DOHH2 (cell line): ENCODE results near the gene ZBTB46.

Source experiments
- H3F3A ChIP-seq: fragments of 200-600 bp; sonication (generic), shearing (Covaris generic); 2 replicates; pipeline ENCODE4 v1.6.0; 2016; ENCODE audit warnings: antibody characterized with exemption, mild to moderate bottlenecking; ENCODE audit not compliant: control insufficient read depth, insufficient read depth
- H3K27ac ChIP-seq: fragments of 200-600 bp; sonication (generic); 2 replicates; pipeline ENCODE4 v1.5.1; 2014; ENCODE audit warnings: low read depth, mild to moderate bottlenecking, low read length, moderate library complexity
- H3K27me3 ChIP-seq: fragments of 200-600 bp; sonication (generic); 2 replicates; pipeline ENCODE4 v1.6.1; 2014; ENCODE audit warnings: mild to moderate bottlenecking, low read length, mixed read lengths; ENCODE audit not compliant: control insufficient read depth
- H3K36me3 ChIP-seq: fragments of 200-600 bp; sonication (generic); 2 replicates; pipeline ENCODE4 v1.6.1; 2014; ENCODE audit warnings: mild to moderate bottlenecking, low read length, moderate library complexity, mixed read lengths; ENCODE audit not compliant: control insufficient read depth
- H3K4me1 ChIP-seq: fragments of 200-600 bp; sonication (generic); 2 replicates; pipeline ENCODE4 v1.6.1; 2014; ENCODE audit warnings: mild to moderate bottlenecking, low read length, mixed read lengths; ENCODE audit not compliant: control insufficient read depth
- H3K4me2 ChIP-seq: fragments of 200-600 bp; sonication (generic); 2 replicates; pipeline ENCODE4 v1.6.0; 2014; ENCODE audit warnings: mild to moderate bottlenecking, low read length, moderate library complexity
- H3K4me3 ChIP-seq: fragments of 200-600 bp; sonication (generic); 2 replicates; pipeline ENCODE4 v1.5.1; 2014; ENCODE audit warnings: mild to moderate bottlenecking, low read length, mixed read lengths
- H3K79me2 ChIP-seq: fragments of 200-600 bp; sonication (generic); 2 replicates; pipeline ENCODE4 v1.6.1; 2014; ENCODE audit warnings: mild to moderate bottlenecking, low read length, mixed read lengths; ENCODE audit not compliant: control insufficient read depth
- H3K9me2 ChIP-seq: fragments of 200-600 bp; sonication (generic); replicated peaks from 2 replicates; pipeline ENCODE4 v1.6.1; 2014; ENCODE audit warnings: mild to moderate bottlenecking, low read length, mixed read lengths; ENCODE audit not compliant: control insufficient read depth
- H3K9me3 ChIP-seq: fragments of 200-600 bp; sonication (generic); 2 replicates; pipeline ENCODE4 v1.6.1; 2014; ENCODE audit warnings: antibody characterized with exemption, low read length, mixed read lengths; ENCODE audit not compliant: control insufficient read depth, insufficient read depth
- H4K20me1 ChIP-seq: fragments of 200-600 bp; sonication (generic); 2 replicates; pipeline ENCODE4 v1.6.0; 2014; ENCODE audit warnings: low read depth, mild to moderate bottlenecking, antibody characterized with exemption, low read length, moderate library complexity; ENCODE audit not compliant: control insufficient read depth, insufficient read depth
- CTCF ChIP-seq: fragments of 200-600 bp; sonication (generic); IDR thresholded peaks from one replicate; pipeline ENCODE4 v1.5.1; 2014; ENCODE audit warnings: antibody characterized with exemption, mild to moderate bottlenecking, low read depth, low read length; ENCODE audit not compliant: poor library complexity, severe bottlenecking
- EZH2phosphoT487 ChIP-seq: fragments of 200-600 bp; sonication (generic); IDR thresholded peaks from 2 replicates; pipeline ENCODE4 v1.6.1; 2017; ENCODE audit warnings: borderline replicate concordance, mild to moderate bottlenecking, antibody characterized with exemption, low read length, moderate library complexity, mixed read lengths

ZBTB46 gene

GRCh38 chr20:63829603-63829944, 1.5 kb downstream of the ZBTB46 start:
- Histone ChIP-seq H4K20me1 (0 out of 2 replicates have a peak, but pooled peaks cover 7% of the 10 kb centered on the region), H3K27ac (no peak overlapping the region), H3K4me3 (no peak overlapping the region), H3F3A (peaks cover 5% of the 10 kb centered on the region; the same call in 1 of the 2 replicates), H3K9me3 (no peaks in the 10 kb centered on the region), H3K36me3 (no peaks in the 10 kb centered on the region), H3K4me2 (no peak overlapping the region), H3K4me1 (no peaks in the 10 kb centered on the region), H3K79me2 (no peaks in the 10 kb centered on the region), H3K9me2 (no peaks in the 10 kb centered on the region), H3K27me3 (peaks cover 33% of the 10 kb centered on the region)
- TF ChIP-seq CTCF: no peak
- TF ChIP-seq EZH2phosphoT487: no peak; the same call in 1 of the 2 replicates

- Histone ChIP-seq H3K4me2 (no peak overlapping the region), H3K27me3 (peaks cover 37% of the 10 kb centered on the region), H3K27ac (no peak overlapping the region), H3F3A (peaks cover 5% of the 10 kb centered on the region; the same call in 1 of the 2 replicates), H3K79me2 (no peaks in the 10 kb centered on the region), H3K9me2 (no peaks in the 10 kb centered on the region), H3K4me3 (no peak overlapping the region), H3K9me3 (no peaks in the 10 kb centered on the region), H3K4me1 (no peaks in the 10 kb centered on the region), H4K20me1 (0 out of 2 replicates have a peak, but pooled peaks cover 7% of the 10 kb centered on the region), H3K36me3 (no peaks in the 10 kb centered on the region)
- TF ChIP-seq CTCF: no peak
Measured at GRCh38 chr20:63828951-63829350, 2.1 kb downstream of the ZBTB46 start.

DNA sequence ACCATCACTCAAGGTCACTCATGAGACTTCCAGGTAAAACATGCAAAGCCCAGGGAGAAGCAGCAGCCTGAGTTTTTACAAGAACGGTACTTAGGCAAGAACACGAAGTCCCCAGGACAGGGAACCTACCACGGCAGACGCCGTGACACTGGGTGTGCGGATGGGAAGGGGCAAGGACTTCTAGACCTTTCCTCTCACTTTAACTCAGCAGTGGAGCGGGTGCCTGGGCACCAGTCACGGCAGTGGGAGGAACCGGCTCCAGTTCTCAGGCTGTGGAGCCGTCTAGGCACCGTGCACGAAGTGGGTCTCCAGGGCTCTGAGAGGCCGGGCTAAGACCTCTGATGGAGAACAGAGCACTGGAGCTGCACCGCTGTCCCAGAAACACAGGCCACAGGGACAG, 2.5 kb downstream of the ZBTB46 start:
- no peak overlapping the region for H3K4me3 ChIP-seq
- H3K36me3 ChIP-seq: no peaks in the 10 kb centered on the region
- no peaks in the 10 kb centered on the region for H3K9me2 ChIP-seq
- no peak overlapping the region for H3K4me2 ChIP-seq
- 0 out of 2 replicates have a peak, but pooled peaks cover 7% of the 10 kb centered on the region for H4K20me1 ChIP-seq
- TF ChIP-seq EZH2phosphoT487: no peak
- no peak for TF ChIP-seq CTCF
- H3K27me3 ChIP-seq: peaks cover 41% of the 10 kb centered on the region
- H3K27ac ChIP-seq: no peak overlapping the region
- H3K9me3 ChIP-seq: no peaks in the 10 kb centered on the region
- peaks cover 5% of the 10 kb centered on the region; the same call in 1 of the 2 replicates for H3F3A ChIP-seq
- H3K79me2 ChIP-seq: no peaks in the 10 kb centered on the region
- H3K4me1 ChIP-seq: no peaks in the 10 kb centered on the region
